ENCODE data around the gene P2RX2. TPM values are rescaled to one million over a fixed set of nuclear protein-coding genes. Genes with fewer than 3 reads are reported as not detected.

Gene P2RX2
- total RNA-seq, 1 donor = not detected

- Histone ChIP-seq H3K27me3 (ENCODE audit: insufficient read depth, low read length) (peaks cover 3% of the 10 kb centered on the region), H3K27ac (ENCODE audit: low read depth, low read length) (no peak overlapping the region), H2AFZ (ENCODE audit: low read length) (no peak overlapping the region), H3K79me2 (ENCODE audit: insufficient read depth, low read length) (no peaks in the 10 kb centered on the region), H4K20me1 (ENCODE audit: insufficient read depth, low read length) (no peaks in the 10 kb centered on the region), H3K36me3 (ENCODE audit: insufficient read depth, low read length) (peaks cover 12% of the 10 kb centered on the region), H3K4me2 (ENCODE audit: insufficient read depth, low read length) (no peak overlapping the region), H3K4me1 (ENCODE audit: insufficient read depth, low read length) (peaks cover 9% of the 10 kb centered on the region), H3K4me3 (ENCODE audit: insufficient read depth, low read length) (no peak overlapping the region), H3K9me3 (ENCODE audit: low read depth, low read length) (no peaks in the 10 kb centered on the region)
- TF ChIP-seq CTCF (IDR thresholded peaks at IDR 0.05; ENCODE audit: extremely low read depth, low read depth, low read length) = no peak
- peak; percentile 73 for DNase-seq (ENCODE audit: insufficient read length, low spot score, missing footprints)
Measured at GRCh38 chr12:132624910-132625630, 6.5 kb downstream of the P2RX2 start.

GRCh38 chr12:132625731-132626430 is 7.3 kb downstream of the P2RX2 start:
- Histone ChIP-seq H3K36me3 (ENCODE audit: insufficient read depth, low read length) (peaks cover 15% of the 10 kb centered on the region), H4K20me1 (ENCODE audit: insufficient read depth, low read length) (no peaks in the 10 kb centered on the region), H3K27ac (ENCODE audit: low read depth, low read length) (no peak overlapping the region), H3K4me2 (ENCODE audit: insufficient read depth, low read length) (no peak overlapping the region), H3K4me3 (ENCODE audit: insufficient read depth, low read length) (no peak overlapping the region), H3K9me3 (ENCODE audit: low read depth, low read length) (no peaks in the 10 kb centered on the region), H3K4me1 (ENCODE audit: insufficient read depth, low read length) (peaks cover 9% of the 10 kb centered on the region), H3K27me3 (ENCODE audit: insufficient read depth, low read length) (no peaks in the 10 kb centered on the region), H3K79me2 (ENCODE audit: insufficient read depth, low read length) (no peaks in the 10 kb centered on the region), H2AFZ (ENCODE audit: low read length) (no peak overlapping the region)
- TF ChIP-seq CTCF (IDR thresholded peaks at IDR 0.05; ENCODE audit: extremely low read depth, low read depth, low read length) = no peak
- DNase-seq (ENCODE audit: insufficient read length, low spot score, missing footprints) = peak; percentile 61

- H3K4me2 ChIP-seq (ENCODE audit: insufficient read depth, low read length) = no peak overlapping the region
- no peak overlapping the region for H2AFZ ChIP-seq (ENCODE audit: low read length)
- H3K27ac ChIP-seq (ENCODE audit: low read depth, low read length) = no peak overlapping the region
- no peak for DNase-seq (ENCODE audit: insufficient read length, low spot score, missing footprints)
- no peaks in the 10 kb centered on the region for H3K4me1 ChIP-seq (ENCODE audit: insufficient read depth, low read length)
- no peaks in the 10 kb centered on the region for H3K27me3 ChIP-seq (ENCODE audit: insufficient read depth, low read length)
- H4K20me1 ChIP-seq (ENCODE audit: insufficient read depth, low read length) = no peaks in the 10 kb centered on the region
- no peaks in the 10 kb centered on the region for H3K9me3 ChIP-seq (ENCODE audit: low read depth, low read length)
- H3K79me2 ChIP-seq (ENCODE audit: insufficient read depth, low read length) = no peaks in the 10 kb centered on the region
- no peak for TF ChIP-seq CTCF (IDR thresholded peaks at IDR 0.05; ENCODE audit: extremely low read depth, low read depth, low read length)
- peaks cover 24% of the 10 kb centered on the region for H3K36me3 ChIP-seq (ENCODE audit: insufficient read depth, low read length)
- no peak overlapping the region for H3K4me3 ChIP-seq (ENCODE audit: insufficient read depth, low read length)
Measured at GRCh38 chr12:132629330-132629729, 10.8 kb downstream of the P2RX2 start.

GRCh38 chr12:132630672-132631071 is 12.1 kb downstream of the P2RX2 start:
- peaks cover 34% of the 10 kb centered on the region for H3K36me3 ChIP-seq (ENCODE audit: insufficient read depth, low read length)

More at GRCh38 chr12:132630672-132631071, 12.1 kb downstream of the P2RX2 start:
- no peak for TF ChIP-seq CTCF (IDR thresholded peaks at IDR 0.05; ENCODE audit: extremely low read depth, low read depth, low read length)
- Histone ChIP-seq H3K27ac (ENCODE audit: low read depth, low read length) (no peak overlapping the region), H3K4me2 (ENCODE audit: insufficient read depth, low read length) (no peak overlapping the region), H3K4me1 (ENCODE audit: insufficient read depth, low read length) (no peaks in the 10 kb centered on the region), H2AFZ (ENCODE audit: low read length) (no peak overlapping the region), H4K20me1 (ENCODE audit: insufficient read depth, low read length) (no peaks in the 10 kb centered on the region), H3K4me3 (ENCODE audit: insufficient read depth, low read length) (no peak overlapping the region), H3K79me2 (ENCODE audit: insufficient read depth, low read length) (no peaks in the 10 kb centered on the region), H3K27me3 (ENCODE audit: insufficient read depth, low read length) (no peaks in the 10 kb centered on the region), H3K9me3 (ENCODE audit: low read depth, low read length) (no peaks in the 10 kb centered on the region)
- DNase-seq (ENCODE audit: insufficient read length, low spot score, missing footprints) = no peak

Data from osteoblast (primary cell).